Fibroblast of lung (primary cell): ENCODE measurements around the gene TGIF2. TPM values are rescaled to one million over a fixed set of nuclear protein-coding genes. Genes with fewer than 3 reads are reported as not detected.
A peak's percentile ranks its signal among the peaks of the same experiment; 100 is the strongest.

Experiments used
- DNase-seq, 2 donors: peaks; one replicate each; pipeline versions ENCODE4 v3.0.0 to v3.0.0-alpha.2; 2010; ENCODE audit warnings: low read depth in 2 of 2
- H2AFZ ChIP-seq: 2 replicates; pipeline ENCODE4 v1.5.1; 2012; ENCODE audit warnings: low read length, control low read depth, inconsistent platforms
- H3K27ac ChIP-seq: 2 replicates; pipeline ENCODE4 v1.5.1; 2011; ENCODE audit warnings: low read length, control low read depth; ENCODE audit not compliant: insufficient read depth
- H3K27me3 ChIP-seq: 2 replicates; pipeline ENCODE4 v1.5.1; 2011; ENCODE audit warnings: mild to moderate bottlenecking, low read length; ENCODE audit not compliant: control insufficient read depth, insufficient read depth
- H3K36me3 ChIP-seq: 2 replicates; pipeline ENCODE4 v1.5.1; 2011; ENCODE audit warnings: low read length; ENCODE audit not compliant: control insufficient read depth, insufficient read depth
- H3K4me1 ChIP-seq: 2 replicates; pipeline ENCODE4 v1.5.1; 2011; ENCODE audit warnings: low read length; ENCODE audit not compliant: control insufficient read depth, insufficient read depth; ENCODE audit errors: extremely low read depth
- H3K4me2 ChIP-seq: 2 replicates; pipeline ENCODE4 v1.5.1; 2011; ENCODE audit warnings: low read length, control low read depth; ENCODE audit not compliant: insufficient read depth; ENCODE audit errors: extremely low read depth
- H3K4me3 ChIP-seq, 4 experiments: fragments of 200-600 bp in 1 of 4; sonication (generic) in 1 of 4; replicated peaks in 1 of 4; 2 replicates each; pipeline ENCODE4 v1.5.1; 2011 to 2016; ENCODE audit warnings: low read length in 4 of 4, low read depth in 3 of 4, mild to moderate bottlenecking in 3 of 4, control low read depth in 2 of 4, inconsistent platforms in 1 of 4, mixed read lengths in 1 of 4; ENCODE audit not compliant: insufficient read depth in 1 of 4; ENCODE audit errors: control extremely low read depth in 1 of 4
- H3K79me2 ChIP-seq: 2 replicates; pipeline ENCODE4 v1.5.1; 2012; ENCODE audit warnings: mild to moderate bottlenecking, low read length, inconsistent platforms; ENCODE audit not compliant: control insufficient read depth, insufficient read depth
- H3K9ac ChIP-seq: 2 replicates; pipeline ENCODE4 v1.5.1; 2011; ENCODE audit warnings: mild to moderate bottlenecking, low read length, control low read depth; ENCODE audit not compliant: insufficient read depth
- H3K9me3 ChIP-seq: 2 replicates; pipeline ENCODE4 v1.5.1; 2012; ENCODE audit warnings: low read depth, low read length; ENCODE audit not compliant: control insufficient read depth, insufficient read depth
- H4K20me1 ChIP-seq: 2 replicates; pipeline ENCODE4 v1.5.1; 2011; ENCODE audit warnings: low read length; ENCODE audit not compliant: control insufficient read depth, insufficient read depth; ENCODE audit errors: extremely low read depth
- CTCF ChIP-seq, 2 donors: IDR thresholded peaks in 1 of 2; conservative IDR thresholded peaks in 1 of 2; 1 replicate in 1 of 2; 2 replicates in 1 of 2; pipeline ENCODE4 v1.5.1; 2011 to 2012; ENCODE audit warnings: low read length in 2 of 2, control low read depth in 1 of 2, inconsistent platforms in 1 of 2, low read depth in 1 of 2, mild to moderate bottlenecking in 1 of 2
- EZH2 ChIP-seq: IDR thresholded peaks from 2 replicates; pipeline ENCODE4 v1.5.1; 2012; ENCODE audit warnings: low read length, control low read depth, mild to moderate bottlenecking; ENCODE audit errors: missing control alignments
- polyA plus RNA-seq, 2 donors: library from polyadenylated mRNA; depleted of rRNA in 1 of 2; stranded (reverse) in 1 of 2; unstranded in 1 of 2; fragments of >200 nt; gene quantifications; 2 replicates each; pipeline ENCODE4 v1.2.1, GENCODE V29; 2011 to 2012; ENCODE audit warnings: missing spikeins in 1 of 2
- total RNA-seq: library from RNA; depleted of rRNA; stranded (reverse); fragments of >200 nt; gene quantifications from 2 replicates; pipeline ENCODE4 v1.2.1, GENCODE V29; 2014

TGIF2 gene
- total and polyA plus RNA-seq, 2 donors (not counting 1 experiment from before 2014, with no cell fraction given): 3.8 to 9.9 TPM

- H4K20me1 ChIP-seq: no peaks in the 10 kb centered on the region
- no peaks in the 10 kb centered on the region for H3K36me3 ChIP-seq
- H3K9me3 ChIP-seq: no peaks in the 10 kb centered on the region
- no peak overlapping the region for H3K9ac ChIP-seq
- peak in 1 of 2 donors; percentile 11 for DNase-seq
- H2AFZ ChIP-seq: no peak overlapping the region
- H3K79me2 ChIP-seq: no peaks in the 10 kb centered on the region
- no peak overlapping the region for H3K27ac ChIP-seq
- no peak overlapping the region for H3K4me2 ChIP-seq
- no peaks in the 10 kb centered on the region for H3K4me1 ChIP-seq
- no peaks in the 10 kb centered on the region for H3K27me3 ChIP-seq
- TF ChIP-seq EZH2: no peak
- no peak for TF ChIP-seq CTCF (conservative IDR thresholded peaks at IDR 0.05 in 1 of 2, IDR thresholded peaks at IDR 0.05 in 1 of 2; ENCODE audit: low read depth in 1 of 2, low read length in 2 of 2)
- H3K4me3 ChIP-seq: no peak overlapping the region
Measured at GRCh38 chr20:36628076-36628475, 54.7 kb downstream of the TGIF2 start.

GRCh38 chr20:36629719-36630681 is 56.6 kb downstream of the TGIF2 start:
- H3K79me2 ChIP-seq: no peaks in the 10 kb centered on the region
- H3K36me3 ChIP-seq: no peaks in the 10 kb centered on the region
- no peaks in the 10 kb centered on the region for H3K4me1 ChIP-seq
- DNase-seq: no peak
- H3K4me2 ChIP-seq: no peak overlapping the region
- no peak overlapping the region for H3K4me3 ChIP-seq
- TF ChIP-seq EZH2: no peak
- TF ChIP-seq CTCF (conservative IDR thresholded peaks at IDR 0.05 in 1 of 2, IDR thresholded peaks at IDR 0.05 in 1 of 2; ENCODE audit: low read depth in 1 of 2, low read length in 2 of 2): no peak
- no peak overlapping the region for H3K9ac ChIP-seq
- H3K27ac ChIP-seq: no peak overlapping the region
- no peaks in the 10 kb centered on the region for H3K27me3 ChIP-seq
- no peaks in the 10 kb centered on the region for H4K20me1 ChIP-seq
- no peak overlapping the region for H2AFZ ChIP-seq
- H3K9me3 ChIP-seq: no peaks in the 10 kb centered on the region

GRCh38 chr20:36631646-36632045 is 58.2 kb downstream of the TGIF2 start:
- H3K27ac ChIP-seq: no peak overlapping the region
- H3K4me3 ChIP-seq: no peak overlapping the region
- no peaks in the 10 kb centered on the region for H3K36me3 ChIP-seq
- no peaks in the 10 kb centered on the region for H3K79me2 ChIP-seq
- no peak overlapping the region for H3K4me2 ChIP-seq
- H2AFZ ChIP-seq: no peak overlapping the region
- no peak overlapping the region for H3K9ac ChIP-seq
- H4K20me1 ChIP-seq: no peaks in the 10 kb centered on the region
- DNase-seq: no peak
- no peaks in the 10 kb centered on the region for H3K27me3 ChIP-seq
- TF ChIP-seq CTCF (conservative IDR thresholded peaks at IDR 0.05 in 1 of 2, IDR thresholded peaks at IDR 0.05 in 1 of 2; ENCODE audit: low read depth in 1 of 2, low read length in 2 of 2) (no peak), EZH2 (no peak)
- H3K9me3 ChIP-seq: no peaks in the 10 kb centered on the region
- no peaks in the 10 kb centered on the region for H3K4me1 ChIP-seq
